K562 (cell line): ENCODE data around the gene EMILIN1. TPM values are rescaled to one million over a fixed set of nuclear protein-coding genes. Genes with fewer than 3 reads are reported as not detected.

Experiments used
- ADNP ChIP-seq: fragments of 200-800 bp; sonication (Bioruptor generic); IDR thresholded peaks from 2 replicates; pipeline ENCODE4 v1.6.1; 2016; ENCODE audit warnings: missing genetic modification characterization, missing compliant biosample characterization
- BHLHE40 ChIP-seq: IDR thresholded peaks from 2 replicates; pipeline ENCODE4 v1.6.1; 2011; ENCODE audit warnings: low read length, improper control_type of control experiment
- CBX3 ChIP-seq, 2 experiments: IDR thresholded peaks; 1 replicate in 1 of 2; 2 replicates in 1 of 2; pipeline ENCODE4 v1.6.1; 2012; ENCODE audit warnings: inconsistent platforms in 2 of 2, low read length in 2 of 2, borderline replicate concordance in 1 of 2, control low read depth in 1 of 2
- CCAR2 ChIP-seq: fragments of 200-400 bp; formaldehyde crosslinking; IDR thresholded peaks from 2 replicates; pipeline ENCODE4 v1.6.1; 2017; ENCODE audit warnings: mild to moderate bottlenecking, low read depth, low read length
- E2F6 ChIP-seq, 2 experiments: IDR thresholded peaks; 2 replicates each; pipeline ENCODE4 v1.6.1; 2011; ENCODE audit warnings: borderline replicate concordance in 1 of 2, control low read depth in 1 of 2, low read depth in 1 of 2, low read length in 1 of 2, mild to moderate bottlenecking in 1 of 2, mixed read lengths in 1 of 2, moderate library complexity in 1 of 2; ENCODE audit not compliant: insufficient read depth in 1 of 2, insufficient read length in 1 of 2, poor library complexity in 1 of 2, severe bottlenecking in 1 of 2; ENCODE audit errors: extremely low read depth in 1 of 2
- EHMT2 ChIP-seq: fragments of 450-650 bp; IDR thresholded peaks from 2 replicates; pipeline ENCODE4 v1.6.1; 2018; ENCODE audit warnings: antibody characterized with exemption
- ERF ChIP-seq: fragments of 450-650 bp; formaldehyde crosslinking; IDR thresholded peaks from 2 replicates; pipeline ENCODE4 v1.4.0; 2020; ENCODE audit warnings: mild to moderate bottlenecking, mixed read lengths
- ESRRA ChIP-seq: fragments of 450-650 bp; IDR thresholded peaks from 2 replicates; pipeline ENCODE4 v1.6.1; 2014; ENCODE audit warnings: low read depth, mild to moderate bottlenecking, moderate library complexity, borderline replicate concordance
- GATAD2A ChIP-seq: fragments of 450-650 bp; IDR thresholded peaks from 2 replicates; pipeline ENCODE4 v1.6.1; 2017
- HDGF ChIP-seq: fragments of 450-650 bp; IDR thresholded peaks from 2 replicates; pipeline ENCODE4 v1.6.1; 2016
- MBD1 ChIP-seq: fragments of 250-450 bp; sonication (Bioruptor Pico); IDR thresholded peaks from 2 replicates; pipeline ENCODE4 v1.8.0; 2022; ENCODE audit warnings: inconsistent platforms
- PHF20 ChIP-seq: fragments of 450-650 bp; IDR thresholded peaks from 2 replicates; pipeline ENCODE4 v1.6.1; 2018; ENCODE audit not compliant: partially characterized antibody
- PKNOX1 ChIP-seq: fragments of 450-650 bp; IDR thresholded peaks from 2 replicates; pipeline ENCODE4 v1.6.1; 2016
- PURB ChIP-seq: sonication (generic); formaldehyde crosslinking; IDR thresholded peaks from 2 replicates; pipeline ENCODE4 v1.9.0; 2021; ENCODE audit warnings: low read depth, mild to moderate bottlenecking, missing genetic modification reagents
- SAFB ChIP-seq: fragments of 200-400 bp; formaldehyde crosslinking; IDR thresholded peaks from 2 replicates; pipeline ENCODE4 v1.6.1; 2017; ENCODE audit warnings: low read depth, low read length, borderline replicate concordance
- SAP30 ChIP-seq: fragments of 200-600 bp; sonication (generic); IDR thresholded peaks from 2 replicates; pipeline ENCODE4 v1.6.1; 2012; ENCODE audit warnings: borderline replicate concordance, low read depth, mild to moderate bottlenecking, moderate library complexity, low read length, control low read depth, inconsistent platforms; ENCODE audit not compliant: insufficient read depth, poor library complexity, severe bottlenecking
- SMAD4 ChIP-seq: fragments of 250-450 bp; sonication (Bioruptor Pico); conservative IDR thresholded peaks from 2 replicates; pipeline ENCODE4 v1.8.0; 2021; ENCODE audit warnings: inconsistent platforms, mild to moderate bottlenecking, moderate library complexity
- SMARCC2 ChIP-seq: fragments of 450-650 bp; IDR thresholded peaks from 2 replicates; pipeline ENCODE4 v1.6.1; 2017; ENCODE audit warnings: antibody characterized with exemption, moderate library complexity, mild to moderate bottlenecking, low read depth
- TAF7 ChIP-seq: fragments of 450-650 bp; IDR thresholded peaks from 2 replicates; pipeline ENCODE4 v1.6.1; 2016; ENCODE audit warnings: missing genetic modification characterization, missing compliant biosample characterization
- TBP ChIP-seq: optimal IDR thresholded peaks from 2 replicates; pipeline ENCODE3; 2011; ENCODE audit warnings: low read depth, low read length, improper control_type of control experiment
- ZNF639 ChIP-seq, 2 experiments: fragments of 200-800 bp in 1 of 2; sonication (Bioruptor generic) in 1 of 2; sonication (generic) in 1 of 2; formaldehyde crosslinking in 1 of 2; IDR thresholded peaks in 1 of 2; conservative IDR thresholded peaks in 1 of 2; 2 replicates each; pipeline versions ENCODE4 v1.5.0 to v1.6.1; 2016 to 2020; ENCODE audit warnings: missing compliant biosample characterization in 1 of 2, missing genetic modification characterization in 1 of 2, missing genetic modification reagents in 1 of 2
- ZNF780A ChIP-seq: fragments of 250-450 bp; sonication (Bioruptor Pico); IDR thresholded peaks from 2 replicates; pipeline ENCODE4 v1.5.0; 2021; ENCODE audit warnings: mild to moderate bottlenecking
- polyA plus RNA-seq, 8 experiments: library from polyadenylated mRNA; depleted of rRNA in 4 of 8; stranded (reverse) in 5 of 8; unstranded in 3 of 8; fragments of >200 nt; fragmentation: Nextera tagmentation in 2 of 8; fragmentation: Illumina TruSeq in 1 of 8; extraction: Ambion mirVana in 2 of 8; extraction: Trizol in 1 of 8; gene quantifications; 2 replicates each; pipeline versions ENCODE4 v1.2.1 to v1.2.3, GENCODE V29; 2011 to 2014; ENCODE audit warnings: inconsistent platforms in 1 of 8, missing spikeins in 1 of 8
- total RNA-seq, 7 experiments: library from RNA; depleted of rRNA in 6 of 7; stranded (reverse); fragments of >200 nt in 6 of 7; fragmentation: Illumina TruSeq in 2 of 7; extraction: Trizol in 2 of 7; gene quantifications; 2 replicates each; pipeline versions ENCODE4 v1.2.1 to v1.2.3, GENCODE V29; 2011 to 2021; ENCODE audit warnings: low replicate concordance in 1 of 7

EMILIN1 gene
- total and polyA plus RNA-seq, 9 of the 15 experiments (the other 6 are each of a cell fraction or from before 2014, with no cell fraction given) = 0.04 to 2.7 (median 0.54) TPM; not detected in 2

GRCh38 chr2:27050996-27051901, 27.2 kb upstream of the EMILIN1 start, which contains the start of gene AGBL5 (continued):
- TF ChIP-seq E2F6 (IDR thresholded peaks at IDR 0.05; ENCODE audit: borderline replicate concordance in 1 of 2, extremely low read depth in 1 of 2, insufficient read depth in 1 of 2, insufficient read length in 1 of 2, low read depth in 1 of 2, low read length in 1 of 2, poor library complexity in 1 of 2, severe bottlenecking in 1 of 2) (peak; percentile 96 to 97), CBX3 (IDR thresholded peaks at IDR 0.05; ENCODE audit: borderline replicate concordance in 1 of 2, low read length in 2 of 2) (peak in 1 of 2 experiments; percentile 71; a peak in 1 of 3 replicates), SMAD4 (CRISPR knock-in tag) (peak; percentile 68), PHF20 (no peak), ZNF780A (CRISPR knock-in tag) (no peak), TBP (peak; percentile 98), ZNF639 (CRISPR knock-in tag; conservative IDR thresholded peaks at IDR 0.05 in 1 of 2, IDR thresholded peaks at IDR 0.05 in 1 of 2) (peak in 1 of 2 experiments; percentile 84; a peak in 2 of 4 replicates), GATAD2A (no peak), EHMT2 (no peak), SMARCC2 (no peak), PKNOX1 (peak; percentile 59), PURB (no peak), SAP30 (no peak), HDGF (no peak), CCAR2 (no peak), ERF (CRISPR knock-in tag) (peak; percentile 78; the same call in 1 of the 2 replicates), ESRRA (0 out of 2 replicates have a peak, but pooled peaks have one; percentile 18), BHLHE40 (no peak), ADNP (tag) (peak; percentile 47; the same call in 1 of the 2 replicates), SAFB (peak; percentile 72; the same call in 1 of the 2 replicates), MBD1 (CRISPR knock-in tag) (no peak), TAF7 (tag) (peak; percentile 56; the same call in 1 of the 2 replicates)
